HepG2 (cell line): ENCODE results near the gene CMA1. TPM values are rescaled to one million over a fixed set of nuclear protein-coding genes. Genes with fewer than 3 reads are reported as not detected.

Source experiments
- AGO2 ChIP-seq: fragments of 200-400 bp; formaldehyde crosslinking; optimal IDR thresholded peaks from 2 replicates; pipeline ENCODE3; 2017; ENCODE audit warnings: mild to moderate bottlenecking, low read depth, low read length, moderate library complexity
- ATRX ChIP-seq: sonication (generic); formaldehyde crosslinking; IDR thresholded peaks from 2 replicates; pipeline ENCODE4 v1.4.0; 2020; ENCODE audit warnings: missing genetic modification reagents, borderline replicate concordance
- EHMT2 ChIP-seq: fragments of 200-600 bp; sonication (generic); IDR thresholded peaks from 2 replicates; pipeline ENCODE4 v1.7.0; 2017; ENCODE audit warnings: antibody characterized with exemption, low read depth, low read length, borderline replicate concordance
- HNRNPK ChIP-seq: fragments of 200-400 bp; formaldehyde crosslinking; IDR thresholded peaks from 2 replicates; pipeline ENCODE4 v1.6.1; 2018; ENCODE audit warnings: low read length, low read depth, moderate library complexity, mild to moderate bottlenecking; ENCODE audit not compliant: poor library complexity, severe bottlenecking
- NR3C1 ChIP-seq: sonication (generic); formaldehyde crosslinking; IDR thresholded peaks from 2 replicates; pipeline ENCODE4 v1.4.0; 2020; ENCODE audit warnings: missing genetic modification reagents
- PRDM4 ChIP-seq: sonication (generic); formaldehyde crosslinking; IDR thresholded peaks from 2 replicates; pipeline ENCODE4 v1.9.0; 2021; ENCODE audit warnings: missing genetic modification reagents, borderline replicate concordance
- ZBTB1 ChIP-seq: sonication (generic); formaldehyde crosslinking; IDR thresholded peaks from 2 replicates; pipeline ENCODE4 v1.4.0; 2020; ENCODE audit warnings: missing genetic modification reagents, borderline replicate concordance
- ZNF160 ChIP-seq: sonication (generic); formaldehyde crosslinking; IDR thresholded peaks from 2 replicates; pipeline ENCODE4 v1.8.0; 2022; ENCODE audit warnings: mild to moderate bottlenecking, inconsistent platforms, missing genetic modification reagents
- ZNF343 ChIP-seq: sonication (generic); formaldehyde crosslinking; IDR thresholded peaks from 2 replicates; pipeline ENCODE4 v1.4.0; 2020; ENCODE audit warnings: mild to moderate bottlenecking, missing genetic modification reagents
- ZNF460 ChIP-seq: sonication (generic); formaldehyde crosslinking; IDR thresholded peaks from 2 replicates; pipeline ENCODE4 v1.5.1; 2020; ENCODE audit warnings: missing genetic modification reagents, mild to moderate bottlenecking, borderline replicate concordance
- ZNF841 ChIP-seq: sonication (generic); formaldehyde crosslinking; IDR thresholded peaks from 2 replicates; pipeline ENCODE4 v1.8.1; 2023; ENCODE audit warnings: missing genetic modification reagents, borderline replicate concordance
- polyA plus RNA-seq, 8 experiments: library from polyadenylated mRNA; depleted of rRNA in 3 of 8; stranded (reverse) in 7 of 8; unstranded in 1 of 8; fragments of >200 nt; fragmentation: Illumina TruSeq in 4 of 8; extraction: Trizol in 4 of 8; gene quantifications; 2 replicates each; pipeline versions ENCODE4 v1.2.1 to v1.2.3, GENCODE V29; 2011 to 2016; ENCODE audit warnings: low read depth in 4 of 8, missing spikeins in 1 of 8, mixed read lengths in 1 of 8; ENCODE audit not compliant: insufficient read depth in 1 of 8
- total RNA-seq, 5 experiments: library from RNA; depleted of rRNA; stranded (reverse); fragments of >200 nt; fragmentation: Illumina TruSeq; extraction: Trizol; gene quantifications; 2 replicates each; pipeline ENCODE4 v1.2.3, GENCODE V29; 2016; ENCODE audit warnings: low read depth in 1 of 5
- TF ChIP-seq, protein P1 (sequence below): sonication (generic); formaldehyde crosslinking; IDR thresholded peaks from 2 replicates; pipeline ENCODE4 v1.4.0; 2020; ENCODE audit warnings: missing genetic modification reagents, borderline replicate concordance

The CMA1 gene
- total and polyA plus RNA-seq, 2 of the 13 experiments (the other 11 are each of a cell fraction or from before 2014, with no cell fraction given), result not detected

GRCh38 chr14:24534286-24534685, 26.2 kb upstream of the CMA1 start (continued):
- TF ChIP-seq PRDM4 (CRISPR knock-in tag), result no peak
- TF ChIP-seq ZNF343 (CRISPR knock-in tag), result no peak
- no peak for TF ChIP-seq HNRNPK
- TF ChIP-seq ATRX (CRISPR knock-in tag), result no peak
- TF ChIP-seq, protein P1, sequence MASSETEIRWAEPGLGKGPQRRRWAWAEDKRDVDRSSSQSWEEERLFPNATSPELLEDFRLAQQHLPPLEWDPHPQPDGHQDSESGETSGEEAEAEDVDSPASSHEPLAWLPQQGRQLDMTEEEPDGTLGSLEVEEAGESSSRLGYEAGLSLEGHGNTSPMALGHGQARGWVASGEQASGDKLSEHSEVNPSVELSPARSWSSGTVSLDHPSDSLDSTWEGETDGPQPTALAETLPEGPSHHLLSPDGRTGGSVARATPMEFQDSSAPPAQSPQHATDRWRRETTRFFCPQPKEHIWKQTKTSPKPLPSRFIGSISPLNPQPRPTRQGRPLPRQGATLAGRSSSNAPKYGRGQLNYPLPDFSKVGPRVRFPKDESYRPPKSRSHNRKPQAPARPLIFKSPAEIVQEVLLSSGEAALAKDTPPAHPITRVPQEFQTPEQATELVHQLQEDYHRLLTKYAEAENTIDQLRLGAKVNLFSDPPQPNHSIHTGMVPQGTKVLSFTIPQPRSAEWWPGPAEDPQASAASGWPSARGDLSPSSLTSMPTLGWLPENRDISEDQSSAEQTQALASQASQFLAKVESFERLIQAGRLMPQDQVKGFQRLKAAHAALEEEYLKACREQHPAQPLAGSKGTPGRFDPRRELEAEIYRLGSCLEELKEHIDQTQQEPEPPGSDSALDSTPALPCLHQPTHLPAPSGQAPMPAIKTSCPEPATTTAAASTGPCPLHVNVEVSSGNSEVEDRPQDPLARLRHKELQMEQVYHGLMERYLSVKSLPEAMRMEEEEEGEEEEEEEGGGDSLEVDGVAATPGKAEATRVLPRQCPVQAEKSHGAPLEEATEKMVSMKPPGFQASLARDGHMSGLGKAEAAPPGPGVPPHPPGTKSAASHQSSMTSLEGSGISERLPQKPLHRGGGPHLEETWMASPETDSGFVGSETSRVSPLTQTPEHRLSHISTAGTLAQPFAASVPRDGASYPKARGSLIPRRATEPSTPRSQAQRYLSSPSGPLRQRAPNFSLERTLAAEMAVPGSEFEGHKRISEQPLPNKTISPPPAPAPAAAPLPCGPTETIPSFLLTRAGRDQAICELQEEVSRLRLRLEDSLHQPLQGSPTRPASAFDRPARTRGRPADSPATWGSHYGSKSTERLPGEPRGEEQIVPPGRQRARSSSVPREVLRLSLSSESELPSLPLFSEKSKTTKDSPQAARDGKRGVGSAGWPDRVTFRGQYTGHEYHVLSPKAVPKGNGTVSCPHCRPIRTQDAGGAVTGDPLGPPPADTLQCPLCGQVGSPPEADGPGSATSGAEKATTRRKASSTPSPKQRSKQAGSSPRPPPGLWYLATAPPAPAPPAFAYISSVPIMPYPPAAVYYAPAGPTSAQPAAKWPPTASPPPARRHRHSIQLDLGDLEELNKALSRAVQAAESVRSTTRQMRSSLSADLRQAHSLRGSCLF (CRISPR knock-in tag), result no peak
- TF ChIP-seq EHMT2, result no peak
- no peak for TF ChIP-seq NR3C1
- no peak for TF ChIP-seq ZNF160 (CRISPR knock-in tag)
- TF ChIP-seq ZNF460 (CRISPR knock-in tag), result no peak
- no peak for TF ChIP-seq AGO2
- no peak for TF ChIP-seq ZBTB1 (CRISPR knock-in tag)
- no peak for TF ChIP-seq ZNF841 (CRISPR knock-in tag)
